ENCODE data around the gene RPL31.

The RPL31 gene

GRCh38 chr2:101001691-101002561 is at the start of gene RPL31:
Gene RPL31, plus strand, starts transcription at chr2:101002289. Its CDS starts 413 bp downstream, at chr2:101002702.
- DNase-seq (ENCODE audit: low spot score): peak; percentile 96

DNA sequence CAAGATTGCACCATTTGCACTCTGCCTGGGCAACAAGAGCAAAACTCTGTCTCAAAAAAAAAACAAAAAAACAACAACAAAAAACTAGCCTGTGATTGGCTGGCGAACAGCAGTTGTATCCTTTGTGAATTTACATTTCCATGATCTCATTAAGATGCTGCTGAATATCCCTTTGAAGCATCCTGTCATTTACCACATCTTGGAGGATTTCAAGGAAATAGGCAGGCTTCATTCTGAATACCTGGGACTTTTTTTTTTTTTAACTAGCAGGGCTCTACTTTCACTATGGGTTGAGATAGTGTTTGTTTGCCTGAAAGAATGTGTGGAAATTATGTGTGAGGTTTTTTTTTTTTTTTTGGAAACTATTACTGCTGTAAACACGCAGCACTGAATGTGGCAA is 49.6 kb upstream of the RPL31 start:
- DNase-seq (ENCODE audit: low spot score): no peak

DNA sequence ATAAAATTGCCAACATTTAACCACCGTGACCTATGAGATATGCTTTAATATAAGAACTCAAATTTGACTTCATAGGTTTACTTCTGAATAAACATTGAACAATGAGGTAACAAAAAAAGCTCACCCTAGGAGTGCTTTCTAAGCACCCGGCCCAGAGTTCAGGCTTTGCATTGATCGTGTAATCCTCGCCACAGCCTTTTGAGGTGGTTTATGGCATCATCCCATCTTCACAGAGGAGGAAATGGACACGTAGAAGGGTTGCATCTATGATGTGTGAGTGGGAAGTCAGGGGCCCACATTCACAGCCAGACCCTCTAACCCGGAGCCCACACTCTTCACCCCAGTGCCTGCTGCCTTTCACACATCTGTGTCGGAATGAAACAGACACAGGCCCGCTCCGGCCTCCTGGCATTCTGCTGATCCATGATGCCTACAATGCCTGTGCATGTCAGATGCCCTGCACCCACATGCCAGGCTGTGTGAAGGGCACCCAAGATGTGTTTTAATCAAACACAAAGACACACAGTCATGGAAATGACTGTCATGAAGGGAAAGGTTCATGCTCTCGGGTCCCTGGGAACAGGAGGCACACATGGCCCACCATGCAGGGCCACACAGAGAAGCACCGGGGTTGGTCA is 48.6 kb upstream of the RPL31 start:
- no peak for DNase-seq (ENCODE audit: low spot score)

GRCh38 chr2:100954044-100954420 is 48.1 kb upstream of the RPL31 start:
- no peak for DNase-seq (ENCODE audit: low spot score)

DNA sequence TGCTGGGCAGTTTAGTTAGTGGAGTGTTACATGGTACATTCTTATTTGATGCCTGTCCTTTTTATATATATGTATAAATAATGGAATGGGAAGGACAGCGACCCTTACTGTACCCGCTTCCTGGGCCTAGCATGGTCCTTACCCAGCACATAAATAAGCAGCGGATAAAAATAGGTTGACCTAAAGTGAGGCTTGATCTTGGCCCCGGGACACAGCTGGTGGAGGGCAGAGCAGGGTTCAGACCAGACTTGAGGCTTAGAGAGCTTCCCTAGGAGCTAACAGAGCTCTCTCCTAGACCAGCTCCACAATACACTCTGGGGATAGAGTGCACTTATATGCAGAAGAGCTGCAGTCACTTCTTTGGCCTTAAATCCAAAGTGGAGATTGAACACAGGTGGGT is 46.9 kb upstream of the RPL31 start:
- no peak for DNase-seq (ENCODE audit: low spot score)

DNA sequence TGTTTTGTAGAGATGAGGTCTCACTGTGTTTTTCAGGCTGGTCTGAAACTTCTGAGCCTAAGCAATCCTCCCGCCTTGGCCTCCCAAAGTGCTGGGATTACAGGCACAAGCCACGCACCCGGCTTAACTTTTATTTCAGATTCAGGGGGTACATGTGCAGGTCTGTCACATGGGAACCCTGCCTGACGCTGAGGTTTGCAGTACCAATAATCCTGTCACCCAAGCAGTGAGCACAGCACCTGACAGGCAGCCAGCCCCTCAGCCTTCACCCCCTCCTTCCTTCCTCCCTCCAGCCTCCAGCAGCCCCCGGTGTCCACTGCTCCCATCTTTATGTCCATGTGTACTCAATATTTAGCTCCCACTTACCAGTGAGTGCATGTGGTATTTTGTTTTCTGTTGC is 46.0 kb upstream of the RPL31 start:
- DNase-seq (ENCODE audit: low spot score): no peak

GRCh38 chr2:100957996-100958653 is 44.0 kb upstream of the RPL31 start:
- DNase-seq (ENCODE audit: low spot score): peak; percentile 31

DNA sequence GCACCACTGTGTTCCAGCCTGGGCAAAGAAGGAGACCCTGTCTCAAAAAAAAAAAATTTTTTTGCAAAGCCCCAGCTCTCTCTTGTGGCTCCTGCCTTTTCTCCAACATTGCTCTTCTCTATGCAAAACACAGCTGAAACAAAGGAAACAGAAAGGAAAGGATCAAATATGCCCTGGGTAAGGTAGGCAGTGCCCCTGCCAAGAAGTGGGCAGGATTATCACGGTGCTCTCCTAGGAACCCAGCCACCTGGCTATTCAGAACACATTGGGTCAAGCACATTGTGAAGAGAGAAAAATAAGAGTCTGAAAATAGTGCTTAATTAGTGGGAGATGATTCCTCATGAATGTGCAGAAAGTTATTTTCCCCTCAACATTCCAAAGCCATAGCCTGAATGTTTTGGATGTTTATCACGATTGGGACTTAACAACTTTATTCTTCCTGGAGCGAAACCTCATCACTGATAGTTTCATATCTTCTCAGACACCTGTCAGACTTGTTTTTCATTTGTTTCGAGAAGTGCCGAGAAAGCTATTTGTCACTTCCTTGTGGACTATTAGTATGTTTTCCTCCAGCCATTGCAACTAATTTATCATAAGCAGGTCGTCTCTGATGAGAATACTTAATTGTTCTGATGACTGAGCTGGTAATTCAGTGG is 42.7 kb upstream of the RPL31 start:
- no peak for DNase-seq (ENCODE audit: low spot score)

DNA sequence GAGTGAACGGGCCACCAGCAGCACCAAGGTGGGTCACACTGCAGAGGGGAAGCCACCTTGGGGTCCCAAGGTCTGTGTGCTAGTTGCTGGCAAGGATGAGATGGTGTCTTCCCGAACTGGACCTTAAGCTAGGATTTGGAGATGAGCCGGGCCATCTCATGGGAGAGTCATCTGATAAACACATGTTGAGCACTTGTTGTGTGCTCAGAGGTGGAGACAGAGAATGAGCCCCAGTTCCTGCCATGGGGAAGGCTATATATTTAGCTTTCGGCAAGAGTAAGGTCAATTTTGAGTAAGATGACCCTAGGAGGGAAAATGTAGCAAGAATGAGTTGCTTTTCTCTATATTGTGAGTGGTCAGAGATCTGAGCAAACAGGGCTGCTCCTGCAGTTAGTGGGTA is 41.4 kb upstream of the RPL31 start:
- DNase-seq (ENCODE audit: low spot score): no peak

DNA sequence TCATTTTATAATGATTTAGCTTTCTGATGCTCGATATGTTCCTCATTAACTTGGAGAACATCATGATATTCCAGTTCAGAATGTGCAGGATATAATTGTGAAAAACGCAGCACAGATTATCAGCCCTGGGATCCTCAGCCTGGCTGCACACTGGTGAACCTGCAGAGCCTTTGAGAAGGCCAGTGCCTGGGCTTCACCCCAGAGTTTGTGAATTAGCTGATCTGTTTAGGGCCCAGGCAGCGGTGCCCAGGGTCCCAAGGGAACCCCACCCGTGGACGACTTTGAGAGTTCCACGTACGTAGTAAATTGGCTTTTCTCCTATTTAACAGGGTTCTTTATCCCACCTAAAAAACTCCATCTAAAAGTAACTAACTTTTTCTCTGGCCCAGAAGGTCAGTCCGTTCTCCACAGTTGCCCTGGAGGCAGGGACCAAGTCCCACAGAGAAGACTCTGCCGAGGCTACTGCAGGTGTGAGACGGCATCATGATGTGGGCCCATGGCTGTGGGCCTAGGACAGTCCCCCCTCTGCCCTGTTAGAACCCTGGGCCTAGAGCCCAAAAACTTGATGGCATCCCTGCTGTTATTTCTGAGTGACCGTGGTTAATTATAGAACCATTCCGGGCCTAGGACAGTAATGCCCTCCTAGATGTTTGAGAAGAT is 39.6 kb upstream of the RPL31 start:
- no peak for DNase-seq (ENCODE audit: low spot score)

DNA sequence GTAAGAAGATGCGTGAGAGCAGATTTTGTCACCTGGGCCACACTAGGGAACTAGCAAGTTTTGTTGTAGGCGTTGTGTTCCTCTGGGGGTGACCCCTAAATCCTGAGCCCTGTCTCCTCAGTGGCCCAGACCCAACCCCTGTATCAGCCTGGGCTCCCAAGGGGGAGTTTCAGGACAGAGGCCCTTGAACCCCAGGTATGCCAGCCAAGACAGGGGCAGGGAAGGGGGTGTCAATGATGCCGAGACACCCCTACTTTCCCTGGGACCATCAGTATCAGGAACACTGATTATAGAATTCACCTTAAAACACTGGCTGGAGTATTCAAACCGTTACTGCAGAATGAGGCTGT is 39.1 kb upstream of the RPL31 start:
- no peak for DNase-seq (ENCODE audit: low spot score)

DNA sequence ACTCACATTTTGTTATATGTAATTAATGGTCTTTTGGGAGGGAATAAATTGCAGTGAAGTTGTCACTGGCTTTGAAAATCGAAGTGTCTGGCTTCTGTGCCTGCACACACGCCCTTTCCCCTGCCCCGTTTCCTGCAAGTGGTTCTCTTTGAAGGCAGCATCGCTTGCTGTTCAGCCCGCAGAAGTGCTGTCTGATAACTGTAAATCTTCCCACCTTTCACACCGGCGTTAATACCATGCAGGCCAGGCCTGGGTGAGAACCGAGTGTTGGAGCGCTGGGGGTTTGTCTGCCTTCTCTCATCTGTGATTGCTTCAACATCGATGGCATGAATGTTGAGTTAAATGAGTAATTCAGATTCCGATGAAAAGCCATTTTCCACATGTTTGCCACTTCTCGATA is 37.9 kb upstream of the RPL31 start:
- no peak for DNase-seq (ENCODE audit: low spot score)

DNA sequence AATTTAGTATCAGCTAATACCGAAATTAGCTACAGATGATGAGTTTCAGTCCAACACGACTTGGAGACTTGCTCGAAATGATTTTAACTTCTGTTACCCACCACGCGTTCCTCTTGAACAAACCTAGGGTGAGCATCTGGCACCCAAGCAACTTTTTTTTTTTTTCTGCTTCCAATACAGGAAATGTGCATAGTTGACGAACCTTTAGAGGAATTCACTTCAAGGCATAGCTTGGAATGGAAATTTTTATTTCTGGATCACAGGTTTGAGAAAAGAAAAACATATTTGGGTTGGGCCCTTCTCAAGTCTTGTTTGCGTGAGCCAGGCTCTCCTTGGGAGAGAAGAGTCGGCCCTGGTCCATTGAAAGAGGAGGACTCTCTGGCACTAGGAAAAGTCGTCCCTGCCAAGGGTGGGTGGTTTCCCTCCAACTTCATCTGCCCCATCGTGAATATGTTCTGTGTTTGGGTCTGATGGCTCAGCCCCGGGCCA is 37.4 kb upstream of the RPL31 start:
- no peak for DNase-seq (ENCODE audit: low spot score)

DNA sequence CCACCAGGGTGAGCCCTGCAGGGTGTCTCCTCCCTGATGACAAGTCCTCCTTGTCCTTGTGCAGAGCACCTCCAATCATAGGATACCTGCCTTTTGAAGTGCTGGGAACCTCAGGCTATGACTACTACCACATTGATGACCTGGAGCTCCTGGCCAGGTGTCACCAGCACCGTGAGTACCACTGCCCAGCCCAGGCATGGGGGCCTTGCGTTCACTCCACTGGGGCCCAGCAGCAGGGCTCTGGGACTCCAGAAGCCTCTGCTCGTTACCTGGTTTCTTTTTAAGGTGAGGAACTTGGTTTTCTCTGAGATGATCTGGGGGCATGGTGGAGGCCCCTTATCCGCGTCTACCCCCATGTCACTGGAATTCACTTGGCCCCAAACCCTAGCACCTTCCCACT is 36.5 kb upstream of the RPL31 start:
- DNase-seq (ENCODE audit: low spot score): no peak

GRCh38 chr2:100967716-100968115 is 34.4 kb upstream of the RPL31 start:
- DNase-seq (ENCODE audit: low spot score): no peak

GRCh38 chr2:100968146-100969145 is 33.6 kb upstream of the RPL31 start:
- peak; percentile 16 for DNase-seq (ENCODE audit: low spot score)

DNA sequence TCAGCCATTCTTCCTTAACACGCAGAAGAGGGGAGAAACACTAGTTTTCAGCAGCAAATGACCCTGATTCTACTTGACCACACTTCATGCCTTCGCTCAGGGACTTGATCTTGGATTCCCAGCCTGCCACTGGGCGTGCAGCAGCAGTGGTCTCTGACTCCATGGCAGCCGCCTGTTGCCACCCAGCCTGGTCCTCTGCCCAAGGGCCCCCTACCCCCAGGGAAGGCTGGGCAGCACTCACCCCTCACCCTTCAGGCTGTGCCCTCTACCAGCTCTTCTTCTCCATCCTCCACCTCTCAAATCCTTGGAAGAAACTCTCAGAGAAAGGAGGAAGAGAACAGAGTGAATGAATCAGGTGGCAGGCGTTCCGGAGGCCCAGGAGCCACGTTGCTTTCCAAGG is 32.1 kb upstream of the RPL31 start:
- no peak for DNase-seq (ENCODE audit: low spot score)

- DNase-seq (ENCODE audit: low spot score): no peak
Observed at GRCh38 chr2:100971221-100971620, 30.9 kb upstream of the RPL31 start.

DNA sequence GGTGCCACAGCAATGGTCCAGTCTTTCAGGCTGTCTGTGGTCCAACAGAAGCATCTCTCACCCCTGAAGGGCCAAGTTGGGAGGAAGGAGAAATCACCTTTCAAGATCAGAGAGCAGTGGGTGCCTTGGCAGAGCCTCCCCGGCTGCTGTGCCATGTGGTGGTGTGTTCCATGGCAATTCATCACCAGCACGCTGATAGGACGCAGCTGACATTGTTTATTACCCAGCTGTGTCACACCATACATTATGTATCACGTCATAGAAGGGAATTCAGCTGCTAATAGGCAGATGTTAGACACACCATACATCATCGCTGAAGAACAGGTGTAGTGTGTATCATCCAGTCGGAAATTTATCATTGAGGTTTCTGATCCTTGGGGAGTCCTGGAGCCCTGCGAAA is 29.6 kb upstream of the RPL31 start:
- no peak for DNase-seq (ENCODE audit: low spot score)

GRCh38 chr2:100974712-100975520 is 27.2 kb upstream of the RPL31 start:
- DNase-seq (ENCODE audit: low spot score): no peak

Data from globus pallidus (tissue), 1 donor.